ENCODE measurements around the gene MLLT1. TPM values are rescaled to one million over a fixed set of nuclear protein-coding genes. Genes with fewer than 3 reads are reported as not detected.

The MLLT1 gene
- total RNA-seq, 4 donors from 2014 or later: 5.9 to 103 (median 13.3) TPM

GRCh38 chr19:6185835-6186834, 93.6 kb downstream of the MLLT1 start:
- no peaks in the 10 kb centered on the region for H3K9me3 ChIP-seq
- TF ChIP-seq POLR2A (IDR thresholded peaks at IDR 0.05) (no peak), CTCF (IDR thresholded peaks at IDR 0.05) (no peak)
- H3K27me3 ChIP-seq: no peaks in the 10 kb centered on the region
- no peak overlapping the region for H3K4me3 ChIP-seq
- DNase-seq: peak in 1 of 2 donors; percentile 58
- H3K36me3 ChIP-seq: no peaks in the 10 kb centered on the region
- intact Hi-C loops (cut with DNase I; ENCODE audit: low total_unique reads): no loop called here
- H3K27ac ChIP-seq: no peak overlapping the region
- no peaks in the 10 kb centered on the region for H3K4me1 ChIP-seq

- DNase-seq: no peak
- H3K27ac ChIP-seq: no peak overlapping the region
- H3K4me3 ChIP-seq: no peak overlapping the region
- H3K27me3 ChIP-seq: no peaks in the 10 kb centered on the region
- no peaks in the 10 kb centered on the region for H3K4me1 ChIP-seq
- TF ChIP-seq POLR2A (IDR thresholded peaks at IDR 0.05): no peak
- no peak for TF ChIP-seq CTCF (IDR thresholded peaks at IDR 0.05)
- intact Hi-C loops (cut with DNase I; ENCODE audit: low total_unique reads): no loop called here
- no peaks in the 10 kb centered on the region for H3K36me3 ChIP-seq
- H3K9me3 ChIP-seq: no peaks in the 10 kb centered on the region
These were observed 94.5 kb downstream of the MLLT1 start for GRCh38 chr19:6185093-6185834.

GRCh38 chr19:6181119-6181518, 98.7 kb downstream of the MLLT1 start:
- TF ChIP-seq CTCF (IDR thresholded peaks at IDR 0.05) (no peak), POLR2A (IDR thresholded peaks at IDR 0.05) (no peak)
- intact Hi-C loops (cut with DNase I; ENCODE audit: low total_unique reads): no loop called here
- Histone ChIP-seq H3K4me1 (no peaks in the 10 kb centered on the region), H3K9me3 (no peaks in the 10 kb centered on the region), H3K27me3 (no peaks in the 10 kb centered on the region), H3K27ac (no peak overlapping the region), H3K36me3 (no peaks in the 10 kb centered on the region), H3K4me3 (no peak overlapping the region)
- no peak for DNase-seq

GRCh38 chr19:6173190-6173589, 106.6 kb downstream of the MLLT1 start:
- TF ChIP-seq CTCF (IDR thresholded peaks at IDR 0.05) (no peak), POLR2A (IDR thresholded peaks at IDR 0.05) (no peak)
- H3K9me3 ChIP-seq: peaks cover 0 to 5% of the 10 kb centered on the region in 2 donors

More at GRCh38 chr19:6173190-6173589, 106.6 kb downstream of the MLLT1 start:
- Histone ChIP-seq H3K4me3 (no peak overlapping the region), H3K27me3 (no peaks in the 10 kb centered on the region), H3K4me1 (no peaks in the 10 kb centered on the region), H3K27ac (no peak overlapping the region), H3K36me3 (no peaks in the 10 kb centered on the region)
- intact Hi-C loops (cut with DNase I; ENCODE audit: low total_unique reads): no loop called here
- no peak for DNase-seq

All from uterus (tissue), 4 donors.